GM12878 (cell line): ENCODE results near the gene GPSM1. TPM values are rescaled to one million over a fixed set of nuclear protein-coding genes. Genes with fewer than 3 reads are reported as not detected.

Source experiments
- BRCA1 ChIP-seq: IDR thresholded peaks from 2 replicates; pipeline ENCODE4 v1.6.1; 2011; ENCODE audit warnings: low read depth, low read length, improper control_type of control experiment
- CEBPB ChIP-seq, 2 experiments: fragments of 150-350 bp in 1 of 2; IDR thresholded peaks; 2 replicates each; pipeline ENCODE4 v1.6.1; 2012 to 2014; ENCODE audit warnings: low read depth in 2 of 2, low read length in 2 of 2, borderline replicate concordance in 1 of 2, inconsistent platforms in 1 of 2
- CHD4 ChIP-seq: fragments of 200-600 bp; sonication (generic); IDR thresholded peaks from 2 replicates; pipeline ENCODE4 v1.6.1; 2016; ENCODE audit warnings: mild to moderate bottlenecking
- CREB1 ChIP-seq: IDR thresholded peaks from 2 replicates; pipeline ENCODE4 v1.6.1; 2012; ENCODE audit warnings: low read depth, mild to moderate bottlenecking, inconsistent platforms
- EED ChIP-seq: sonication (generic); IDR thresholded peaks from 2 replicates; pipeline ENCODE4 v1.6.1; 2016; ENCODE audit warnings: antibody characterized with exemption, low read depth
- GATAD2B ChIP-seq: fragments of 450-650 bp; conservative IDR thresholded peaks from 2 replicates; pipeline ENCODE4 v1.6.1; 2017; ENCODE audit warnings: low read depth, mild to moderate bottlenecking, moderate library complexity
- KDM1A ChIP-seq: fragments of 200-600 bp; sonication (generic); IDR thresholded peaks from 2 replicates; pipeline ENCODE4 v1.6.1; 2016; ENCODE audit warnings: borderline replicate concordance
- MTA3 ChIP-seq: IDR thresholded peaks from 2 replicates; pipeline ENCODE4 v1.6.1; 2012; ENCODE audit warnings: low read length, inconsistent platforms, borderline replicate concordance
- NBN ChIP-seq: fragments of 450-650 bp; IDR thresholded peaks from 2 replicates; pipeline ENCODE4 v1.6.1; 2016
- NR2F1 ChIP-seq: fragments of 450-650 bp; conservative IDR thresholded peaks from 2 replicates; pipeline ENCODE4 v1.6.1; 2017; ENCODE audit warnings: mild to moderate bottlenecking
- POLR2AphosphoS2 ChIP-seq: IDR thresholded peaks from 2 replicates; pipeline ENCODE4 v1.6.1; 2011; ENCODE audit warnings: low read depth, mild to moderate bottlenecking, low read length, improper control_type of control experiment, moderate library complexity
- RAD51 ChIP-seq: fragments of 450-650 bp; IDR thresholded peaks from 2 replicates; pipeline ENCODE4 v1.6.1; 2016; ENCODE audit warnings: moderate library complexity, mild to moderate bottlenecking, inconsistent platforms
- SMC3 ChIP-seq: IDR thresholded peaks from 2 replicates; pipeline ENCODE4 v1.6.1; 2011; ENCODE audit warnings: low read length, improper control_type of control experiment, borderline replicate concordance
- SPI1 ChIP-seq: IDR thresholded peaks from 2 replicates; pipeline ENCODE4 v1.6.1; 2011; ENCODE audit warnings: low read depth, mild to moderate bottlenecking, low read length, moderate library complexity, borderline replicate concordance; ENCODE audit not compliant: insufficient read depth
- SRF ChIP-seq, 2 experiments: IDR thresholded peaks; 2 replicates each; pipeline ENCODE4 v1.6.1; 2011; ENCODE audit warnings: low read depth in 2 of 2, low read length in 2 of 2, mild to moderate bottlenecking in 1 of 2, moderate library complexity in 1 of 2
- STAT1 ChIP-seq: fragments of 450-650 bp; conservative IDR thresholded peaks from 2 replicates; pipeline ENCODE4 v1.6.1; 2014; ENCODE audit warnings: antibody characterized with exemption, mild to moderate bottlenecking
- TAF1 ChIP-seq: IDR thresholded peaks from 2 replicates; pipeline ENCODE4 v1.6.1; 2011; ENCODE audit warnings: mild to moderate bottlenecking, low read depth, low read length, borderline replicate concordance
- ZBTB11 ChIP-seq: fragments of 450-650 bp; formaldehyde crosslinking; IDR thresholded peaks from 2 replicates; pipeline ENCODE4 v1.5.0; 2022; ENCODE audit warnings: mild to moderate bottlenecking, missing genetic modification characterization
- ZBTB4 ChIP-seq: fragments of 450-650 bp; formaldehyde crosslinking; IDR thresholded peaks from 2 replicates; pipeline ENCODE4 v1.4.0; 2022; ENCODE audit warnings: mild to moderate bottlenecking, moderate library complexity
- ZBTB40 ChIP-seq: fragments of 450-650 bp; IDR thresholded peaks from 2 replicates; pipeline ENCODE4 v1.6.1; 2016; ENCODE audit warnings: mild to moderate bottlenecking, moderate library complexity, borderline replicate concordance
- polyA plus RNA-seq, 11 experiments: library from polyadenylated mRNA; depleted of rRNA in 4 of 11; unstranded in 6 of 11; stranded (reverse) in 5 of 11; fragments of >200 nt; fragmentation: Nextera tagmentation in 4 of 11; fragmentation: Illumina TruSeq in 1 of 11; extraction: Ambion mirVana in 4 of 11; extraction: Trizol in 1 of 11; gene quantifications; 1 replicate in 1 of 11; 2 replicates in 10 of 11; pipeline versions ENCODE4 v1.2.1 to v1.2.3, GENCODE V29; 2011 to 2016; ENCODE audit warnings: inconsistent platforms in 2 of 11, missing spikeins in 2 of 11, low read depth in 1 of 11
- total RNA-seq, 4 experiments: library from RNA; depleted of rRNA in 3 of 4; stranded (reverse); fragments of >200 nt in 3 of 4; fragmentation: Illumina TruSeq in 1 of 4; extraction: Trizol in 1 of 4; gene quantifications; 2 replicates each; pipeline versions ENCODE4 v1.2.1 to v1.2.3, GENCODE V29; 2013 to 2021

GPSM1 gene
- total and polyA plus RNA-seq, 10 of the 15 experiments (the other 5 are each of a cell fraction or from before 2014, with no cell fraction given): 0.04 to 0.10 (median 0.10) TPM; not detected in 7

GRCh38 chr9:136400038-136400834 is 72.9 kb downstream of the GPSM1 start, which contains the start of gene SNAPC4 (continued):
- TF ChIP-seq STAT1 (peak; percentile 76), CHD4 (no peak), CREB1 (peak; percentile 72; the same call in 1 of the 2 replicates), EED (no peak), SRF (IDR thresholded peaks at IDR 0.05; ENCODE audit: low read depth in 2 of 2, low read length in 2 of 2) (0 out of 4 replicates have a peak, but pooled peaks have one; percentile 13 to 43), CEBPB (IDR thresholded peaks at IDR 0.05; ENCODE audit: borderline replicate concordance in 1 of 2, low read depth in 2 of 2, low read length in 2 of 2) (no peak), ZBTB4 (CRISPR knock-in tag) (no peak), NR2F1 (peak; percentile 37; the same call in 1 of the 2 replicates), TAF1 (peak; percentile 94), KDM1A (no peak), MTA3 (no peak), NBN (no peak), SMC3 (peak; percentile 55; the same call in 1 of the 2 replicates), POLR2AphosphoS2 (peak; percentile 52; the same call in 1 of the 2 replicates), ZBTB40 (peak; percentile 61), BRCA1 (no peak), ZBTB11 (CRISPR knock-in tag) (no peak), RAD51 (no peak), SPI1 (no peak), GATAD2B (peak; percentile 82; the same call in 1 of the 2 replicates)
